GM12875 (cell line): ENCODE results near the gene SNX12.
A peak's percentile ranks its signal among the peaks of the same experiment; 100 is the strongest.
"Not testable (repeated sequence)": the region's sequence is repeated elsewhere in the genome, so short reads cannot be mapped to it uniquely, and the experiment has no call there.

ENCODE experiments used
- H3K4me3 ChIP-seq: one replicate; pipeline ENCODE4 v1.5.1; 2011; ENCODE audit warnings: low read depth, low read length, control low read depth
- CTCF ChIP-seq: IDR thresholded peaks from 2 replicates; pipeline ENCODE4 v1.5.1; 2011; ENCODE audit warnings: low read depth, mild to moderate bottlenecking, control low read depth, inconsistent platforms, low read length, moderate library complexity, borderline replicate concordance; ENCODE audit not compliant: insufficient read depth

The SNX12 gene

GRCh38 chrX:71060127-71060526, 8.0 kb downstream of the SNX12 start:
- TF ChIP-seq CTCF = no peak

DNA sequence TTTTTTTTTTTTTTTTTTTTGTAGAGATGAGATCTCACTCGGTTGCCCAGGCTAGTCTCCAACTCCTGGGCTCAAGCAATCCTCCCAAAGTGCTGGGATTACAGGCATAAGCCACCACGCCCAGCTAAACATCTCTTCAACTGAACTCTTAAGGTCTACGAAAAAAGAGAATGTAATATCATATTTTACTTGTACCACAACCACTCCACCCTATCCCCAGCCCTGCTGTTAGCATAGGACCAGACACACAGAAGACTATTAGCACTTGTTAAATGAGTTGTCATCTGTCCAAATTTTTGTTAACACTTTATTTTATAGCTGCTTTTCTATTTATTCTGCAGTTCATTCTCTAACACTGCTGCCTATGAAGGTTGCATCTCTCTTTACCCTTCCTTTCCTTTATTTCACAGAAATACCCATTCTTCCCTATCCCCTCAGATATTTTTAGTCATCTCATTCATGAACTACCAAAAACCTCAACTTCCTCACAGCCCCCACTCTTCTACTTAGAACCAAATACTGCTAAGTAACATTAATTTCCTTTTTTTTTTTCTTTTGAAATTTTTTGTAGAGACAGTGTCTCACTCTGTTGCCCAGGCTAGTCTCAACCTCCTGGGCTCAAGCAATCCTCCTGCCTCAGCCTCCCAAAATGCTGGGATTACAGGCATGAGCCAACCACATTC, 10.1 kb downstream of the SNX12 start:
- no peak for TF ChIP-seq CTCF
- H3K4me3 ChIP-seq = no peak overlapping the region

More at GRCh38 chrX:71060127-71060526, 8.0 kb downstream of the SNX12 start:
- no peak overlapping the region for H3K4me3 ChIP-seq

DNA sequence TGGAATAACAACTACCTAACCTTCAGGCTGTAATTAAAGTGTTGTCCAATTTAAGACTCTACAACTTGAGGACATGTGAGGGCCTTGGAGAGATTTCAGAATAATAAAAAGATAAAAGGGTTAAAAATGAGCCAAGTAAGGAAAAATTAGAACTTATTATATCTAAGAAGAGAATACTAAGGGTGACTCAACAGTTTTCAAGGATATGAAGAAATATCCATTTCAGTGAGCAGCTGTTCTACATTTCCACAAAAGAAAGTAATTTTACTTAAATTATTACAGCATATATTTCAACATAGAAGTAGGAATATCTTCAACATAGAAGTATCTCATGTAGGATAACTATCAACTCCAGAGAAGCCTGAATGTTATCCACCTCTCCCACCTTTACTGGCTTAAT, 11.3 kb downstream of the SNX12 start:
- H3K4me3 ChIP-seq = no peak overlapping the region
- no peak for TF ChIP-seq CTCF

GRCh38 chrX:71053217-71053621, 14.9 kb downstream of the SNX12 start:
- no peak for TF ChIP-seq CTCF
- peak overlapping the region; percentile 69 for H3K4me3 ChIP-seq

DNA sequence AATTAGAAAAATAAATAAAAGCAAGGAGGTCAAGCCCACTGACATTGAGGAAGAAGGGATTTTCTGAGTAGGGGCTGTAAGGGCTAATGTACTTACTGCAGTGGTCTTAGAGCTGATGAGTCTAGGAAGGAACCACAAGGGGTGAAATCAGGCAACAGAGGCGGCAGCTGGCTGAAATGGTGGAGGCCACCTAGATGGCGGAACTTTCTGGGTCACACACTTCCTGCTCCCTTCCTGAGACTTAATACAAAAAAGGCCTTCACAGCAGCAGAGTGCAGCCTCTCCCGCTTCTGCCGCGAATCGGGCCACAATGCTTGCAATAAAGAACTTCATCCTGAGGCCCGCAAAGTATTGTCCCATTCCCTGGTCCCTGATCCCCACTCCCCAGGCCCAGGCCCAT, 15.4 kb downstream of the SNX12 start:
- no peak for TF ChIP-seq CTCF
- peak overlapping the region; percentile 69 for H3K4me3 ChIP-seq

- not testable (repeated sequence) for H3K4me3 ChIP-seq
Observed at GRCh38 chrX:71047891-71048290, 20.2 kb downstream of the SNX12 start.

- H3K4me3 ChIP-seq = no peak overlapping the region
- TF ChIP-seq CTCF = no peak
Observed at GRCh38 chrX:71017396-71017939, 50.7 kb downstream of the SNX12 start.
